A673 (cell line): ENCODE measurements around the gene QSOX2.

Experiments used
- EZH2 ChIP-seq: fragments of 200-600 bp; sonication (generic); IDR thresholded peaks from 2 replicates; pipeline ENCODE4 v1.6.1; 2017; ENCODE audit warnings: borderline replicate concordance, low read depth, mild to moderate bottlenecking, mixed read lengths, antibody characterized with exemption, low read length; ENCODE audit not compliant: poor library complexity, severe bottlenecking
- TF ChIP-seq, protein P1 (sequence below): fragments of 300-800, 200-600 bp; sonication (generic); conservative IDR thresholded peaks from 2 replicates; pipeline ENCODE4 v1.5.1; 2017; ENCODE audit warnings: low read depth, mild to moderate bottlenecking, antibody characterized with exemption, low read length, moderate library complexity, mixed read lengths

DNA sequence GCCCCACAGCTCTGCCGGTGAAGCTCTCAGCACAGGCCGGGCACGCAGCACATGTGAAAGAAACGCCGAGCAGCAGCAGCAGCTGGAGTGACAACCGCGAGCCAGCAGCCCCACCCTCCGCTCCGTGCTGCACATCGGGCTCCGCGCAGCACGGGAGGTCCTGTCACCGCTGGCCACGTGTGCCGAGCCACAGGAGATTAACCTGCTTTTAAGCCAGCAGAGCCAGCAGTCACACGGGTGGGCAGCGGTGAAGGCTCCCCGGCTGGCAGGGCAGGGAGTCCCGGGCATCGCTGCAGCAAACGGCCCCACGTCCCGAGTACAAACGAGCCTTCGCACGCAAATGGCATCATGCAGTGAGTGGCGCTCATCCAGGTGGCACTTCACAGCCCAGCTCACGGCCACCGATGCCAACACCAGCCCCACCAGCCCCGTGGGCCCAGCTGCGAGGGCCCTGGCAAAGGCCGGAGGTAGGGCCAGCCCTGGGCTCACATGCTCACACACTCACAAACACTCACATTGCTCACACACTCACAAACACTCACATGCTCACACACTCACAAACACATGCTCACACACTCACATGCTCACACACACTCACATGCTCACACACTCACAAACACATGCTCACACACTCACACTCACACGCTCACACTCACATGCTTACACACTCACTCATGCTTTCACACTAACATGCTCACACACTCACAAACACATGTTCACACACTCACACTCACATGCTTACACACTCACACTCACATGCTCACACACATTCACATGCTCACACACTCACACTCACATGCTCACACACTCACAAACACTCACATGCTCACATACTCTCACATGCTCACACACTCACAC lies 47.2 kb upstream of the QSOX2 start:
- TF ChIP-seq, protein P1, sequence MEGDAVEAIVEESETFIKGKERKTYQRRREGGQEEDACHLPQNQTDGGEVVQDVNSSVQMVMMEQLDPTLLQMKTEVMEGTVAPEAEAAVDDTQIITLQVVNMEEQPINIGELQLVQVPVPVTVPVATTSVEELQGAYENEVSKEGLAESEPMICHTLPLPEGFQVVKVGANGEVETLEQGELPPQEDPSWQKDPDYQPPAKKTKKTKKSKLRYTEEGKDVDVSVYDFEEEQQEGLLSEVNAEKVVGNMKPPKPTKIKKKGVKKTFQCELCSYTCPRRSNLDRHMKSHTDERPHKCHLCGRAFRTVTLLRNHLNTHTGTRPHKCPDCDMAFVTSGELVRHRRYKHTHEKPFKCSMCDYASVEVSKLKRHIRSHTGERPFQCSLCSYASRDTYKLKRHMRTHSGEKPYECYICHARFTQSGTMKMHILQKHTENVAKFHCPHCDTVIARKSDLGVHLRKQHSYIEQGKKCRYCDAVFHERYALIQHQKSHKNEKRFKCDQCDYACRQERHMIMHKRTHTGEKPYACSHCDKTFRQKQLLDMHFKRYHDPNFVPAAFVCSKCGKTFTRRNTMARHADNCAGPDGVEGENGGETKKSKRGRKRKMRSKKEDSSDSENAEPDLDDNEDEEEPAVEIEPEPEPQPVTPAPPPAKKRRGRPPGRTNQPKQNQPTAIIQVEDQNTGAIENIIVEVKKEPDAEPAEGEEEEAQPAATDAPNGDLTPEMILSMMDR, result no peak
- TF ChIP-seq EZH2, result no peak
